DOHH2 (cell line): ENCODE data around the gene RGS7.

Source experiments
- H3F3A ChIP-seq: fragments of 200-600 bp; sonication (generic), shearing (Covaris generic); 2 replicates; pipeline ENCODE4 v1.6.0; 2016; ENCODE audit warnings: antibody characterized with exemption, mild to moderate bottlenecking; ENCODE audit not compliant: control insufficient read depth, insufficient read depth
- H3K27ac ChIP-seq: fragments of 200-600 bp; sonication (generic); 2 replicates; pipeline ENCODE4 v1.5.1; 2014; ENCODE audit warnings: low read depth, mild to moderate bottlenecking, low read length, moderate library complexity
- H3K27me3 ChIP-seq: fragments of 200-600 bp; sonication (generic); 2 replicates; pipeline ENCODE4 v1.6.1; 2014; ENCODE audit warnings: mild to moderate bottlenecking, low read length, mixed read lengths; ENCODE audit not compliant: control insufficient read depth
- H3K36me3 ChIP-seq: fragments of 200-600 bp; sonication (generic); 2 replicates; pipeline ENCODE4 v1.6.1; 2014; ENCODE audit warnings: mild to moderate bottlenecking, low read length, moderate library complexity, mixed read lengths; ENCODE audit not compliant: control insufficient read depth
- H3K4me1 ChIP-seq: fragments of 200-600 bp; sonication (generic); 2 replicates; pipeline ENCODE4 v1.6.1; 2014; ENCODE audit warnings: mild to moderate bottlenecking, low read length, mixed read lengths; ENCODE audit not compliant: control insufficient read depth
- H3K4me2 ChIP-seq: fragments of 200-600 bp; sonication (generic); 2 replicates; pipeline ENCODE4 v1.6.0; 2014; ENCODE audit warnings: mild to moderate bottlenecking, low read length, moderate library complexity
- H3K4me3 ChIP-seq: fragments of 200-600 bp; sonication (generic); 2 replicates; pipeline ENCODE4 v1.5.1; 2014; ENCODE audit warnings: mild to moderate bottlenecking, low read length, mixed read lengths
- H3K79me2 ChIP-seq: fragments of 200-600 bp; sonication (generic); 2 replicates; pipeline ENCODE4 v1.6.1; 2014; ENCODE audit warnings: mild to moderate bottlenecking, low read length, mixed read lengths; ENCODE audit not compliant: control insufficient read depth
- H3K9me2 ChIP-seq: fragments of 200-600 bp; sonication (generic); replicated peaks from 2 replicates; pipeline ENCODE4 v1.6.1; 2014; ENCODE audit warnings: mild to moderate bottlenecking, low read length, mixed read lengths; ENCODE audit not compliant: control insufficient read depth
- H3K9me3 ChIP-seq: fragments of 200-600 bp; sonication (generic); 2 replicates; pipeline ENCODE4 v1.6.1; 2014; ENCODE audit warnings: antibody characterized with exemption, low read length, mixed read lengths; ENCODE audit not compliant: control insufficient read depth, insufficient read depth
- H4K20me1 ChIP-seq: fragments of 200-600 bp; sonication (generic); 2 replicates; pipeline ENCODE4 v1.6.0; 2014; ENCODE audit warnings: low read depth, mild to moderate bottlenecking, antibody characterized with exemption, low read length, moderate library complexity; ENCODE audit not compliant: control insufficient read depth, insufficient read depth
- CTCF ChIP-seq: fragments of 200-600 bp; sonication (generic); IDR thresholded peaks from one replicate; pipeline ENCODE4 v1.5.1; 2014; ENCODE audit warnings: antibody characterized with exemption, mild to moderate bottlenecking, low read depth, low read length; ENCODE audit not compliant: poor library complexity, severe bottlenecking
- EZH2phosphoT487 ChIP-seq: fragments of 200-600 bp; sonication (generic); IDR thresholded peaks from 2 replicates; pipeline ENCODE4 v1.6.1; 2017; ENCODE audit warnings: borderline replicate concordance, mild to moderate bottlenecking, antibody characterized with exemption, low read length, moderate library complexity, mixed read lengths

Gene RGS7

DNA sequence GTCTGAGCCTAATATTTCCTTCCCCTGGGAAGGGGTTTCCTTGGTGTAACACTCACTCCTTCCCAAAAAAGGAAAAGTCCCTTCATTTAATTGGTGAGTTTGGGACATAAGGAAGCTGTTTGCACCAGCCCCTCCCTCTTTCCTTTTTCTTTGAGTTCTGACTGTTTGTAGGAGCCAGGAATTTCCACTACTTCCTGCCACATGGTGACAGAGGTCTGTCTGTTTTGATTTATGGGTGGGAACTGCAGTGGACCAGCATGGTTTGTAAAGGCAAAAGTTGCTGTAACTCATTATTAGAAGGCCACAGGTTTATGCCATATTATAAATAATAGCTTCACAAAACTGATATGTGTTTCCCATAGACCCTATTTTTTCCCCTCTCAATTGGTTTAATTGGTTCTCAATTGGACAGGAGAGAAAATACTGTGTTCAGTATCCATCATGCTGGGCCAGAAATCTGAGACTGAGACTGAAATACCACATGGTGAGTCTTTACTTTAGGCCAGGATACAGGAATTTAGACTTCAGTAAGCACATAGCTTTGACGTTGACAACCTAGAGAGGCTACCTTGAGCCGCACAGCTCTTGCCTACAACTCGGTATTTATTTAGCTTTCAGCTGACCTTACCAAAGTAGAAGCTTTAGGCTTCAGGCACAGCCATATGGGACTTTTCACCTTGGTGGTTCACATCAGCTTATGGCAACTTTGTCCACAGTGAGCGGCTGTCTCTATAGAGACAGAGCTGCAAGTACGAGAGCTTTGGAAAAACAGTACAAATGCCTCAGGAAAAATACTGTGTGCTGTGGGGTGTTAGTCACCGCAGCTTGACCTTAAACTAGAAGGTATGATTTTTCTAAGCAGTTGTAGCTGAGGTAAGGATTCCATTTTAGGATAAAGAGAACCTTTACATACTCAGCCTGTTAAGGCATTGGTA, 40.0 kb upstream of the RGS7 start:
- H3K4me3 ChIP-seq, result no peak overlapping the region
- no peak overlapping the region for H3K4me2 ChIP-seq
- no peaks in the 10 kb centered on the region for H3F3A ChIP-seq
- no peaks in the 10 kb centered on the region for H3K79me2 ChIP-seq
- H4K20me1 ChIP-seq, result no peaks in the 10 kb centered on the region
- no peak overlapping the region for H3K27ac ChIP-seq
- peaks cover 3% of the 10 kb centered on the region; the same call in 1 of the 2 replicates for H3K9me3 ChIP-seq
- peaks cover 14% of the 10 kb centered on the region for H3K4me1 ChIP-seq
- no peaks in the 10 kb centered on the region for H3K9me2 ChIP-seq
- H3K36me3 ChIP-seq, result no peaks in the 10 kb centered on the region
- TF ChIP-seq CTCF (no peak), EZH2phosphoT487 (no peak)
- H3K27me3 ChIP-seq, result no peaks in the 10 kb centered on the region

- Histone ChIP-seq H3K9me3 (no peaks in the 10 kb centered on the region), H3K4me1 (no peaks in the 10 kb centered on the region), H3K9me2 (no peaks in the 10 kb centered on the region), H3K27ac (no peak overlapping the region), H3K36me3 (no peaks in the 10 kb centered on the region), H4K20me1 (no peaks in the 10 kb centered on the region), H3F3A (no peaks in the 10 kb centered on the region), H3K4me2 (no peak overlapping the region), H3K79me2 (no peaks in the 10 kb centered on the region), H3K4me3 (no peak overlapping the region), H3K27me3 (no peaks in the 10 kb centered on the region)
- TF ChIP-seq CTCF (no peak), EZH2phosphoT487 (no peak)
Measured at GRCh38 chr1:241391926-241392710, 35.1 kb upstream of the RGS7 start.

DNA sequence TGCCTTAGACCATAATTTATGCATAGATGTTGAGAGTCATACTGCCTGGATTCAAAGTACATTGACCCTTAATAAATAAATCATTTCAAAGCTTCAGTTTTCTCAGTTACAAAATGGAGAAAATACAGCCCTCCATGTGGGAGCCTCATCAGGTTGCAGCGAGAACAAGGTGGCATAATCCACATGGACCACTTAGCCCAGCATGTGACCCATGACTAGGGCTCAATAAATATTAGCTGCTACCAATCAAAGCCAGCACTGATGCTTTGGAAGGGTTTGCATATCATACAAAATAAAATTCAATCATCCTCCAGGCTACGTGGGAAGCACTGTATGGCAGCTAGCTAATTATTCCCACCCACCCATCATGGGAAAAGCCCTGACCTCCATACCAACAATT, 33.5 kb upstream of the RGS7 start:
- Histone ChIP-seq H3K9me2 (no peaks in the 10 kb centered on the region), H3K27me3 (no peaks in the 10 kb centered on the region), H3K9me3 (no peaks in the 10 kb centered on the region), H3K4me2 (no peak overlapping the region), H3K4me3 (no peak overlapping the region), H3F3A (no peaks in the 10 kb centered on the region), H3K36me3 (no peaks in the 10 kb centered on the region), H3K4me1 (no peaks in the 10 kb centered on the region), H3K79me2 (no peaks in the 10 kb centered on the region), H3K27ac (no peak overlapping the region), H4K20me1 (no peaks in the 10 kb centered on the region)
- TF ChIP-seq CTCF (no peak), EZH2phosphoT487 (no peak)
